SHP77 (cell line): ENCODE data around the gene DBF4B.

Source experiments
- DNase-seq, 2 experiments: peaks; one replicate each; lab custom pipeline; 2025; lab: John Stamatoyannopoulos, UW

DBF4B gene

GRCh38 chr17:44760474-44761308 is 52.2 kb downstream of the DBF4B start:
- no peak for DNase-seq

GRCh38 chr17:44761932-44762810 is 53.7 kb downstream of the DBF4B start:
- no peak for DNase-seq

- no peak for DNase-seq
These were observed 54.7 kb downstream of the DBF4B start for GRCh38 chr17:44763170-44763569.

DNA sequence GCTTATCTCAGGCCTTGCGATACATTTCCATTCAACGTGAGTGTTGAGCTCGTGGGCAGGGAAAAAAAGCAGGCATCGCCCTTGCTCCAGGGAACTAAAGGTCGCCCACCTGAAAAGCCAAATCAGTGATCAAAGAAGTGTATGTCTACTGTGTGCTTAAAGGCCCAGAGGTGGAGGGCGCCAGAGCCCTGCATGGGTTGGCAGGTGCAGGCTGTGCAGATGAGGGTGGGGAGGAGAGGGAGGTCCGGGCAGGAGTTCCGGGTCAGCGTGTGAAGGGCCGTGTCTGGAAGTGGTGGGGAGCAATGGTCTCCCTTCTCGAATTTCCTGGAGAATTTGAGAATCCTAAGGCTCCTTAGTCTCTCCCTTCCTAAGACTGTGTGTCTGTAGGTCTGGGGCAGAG is 57.5 kb downstream of the DBF4B start:
- no peak for DNase-seq

- no peak for DNase-seq
These were observed 58.1 kb downstream of the DBF4B start for GRCh38 chr17:44766409-44767038.

DNA sequence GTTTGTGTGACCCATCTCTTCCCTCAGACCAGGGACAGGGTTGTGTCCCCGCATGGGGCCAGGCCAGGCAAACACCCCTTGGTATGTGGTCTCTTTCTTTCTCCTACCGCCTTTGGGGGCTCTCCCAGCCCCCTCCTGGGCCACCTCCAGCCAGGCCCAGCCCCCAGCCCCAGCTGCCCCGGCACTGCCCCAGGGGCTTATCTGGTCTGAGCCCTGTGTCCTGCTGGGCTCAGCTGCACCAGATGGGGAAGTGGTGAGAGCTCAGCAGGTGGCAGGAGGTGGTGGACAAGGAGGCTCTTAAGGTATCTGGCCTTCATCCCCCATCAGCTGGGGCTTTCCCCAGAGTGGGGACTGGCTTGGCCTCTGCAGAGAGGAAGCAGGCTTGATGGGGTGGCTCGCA is 59.0 kb downstream of the DBF4B start:
- DNase-seq = no peak

DNA sequence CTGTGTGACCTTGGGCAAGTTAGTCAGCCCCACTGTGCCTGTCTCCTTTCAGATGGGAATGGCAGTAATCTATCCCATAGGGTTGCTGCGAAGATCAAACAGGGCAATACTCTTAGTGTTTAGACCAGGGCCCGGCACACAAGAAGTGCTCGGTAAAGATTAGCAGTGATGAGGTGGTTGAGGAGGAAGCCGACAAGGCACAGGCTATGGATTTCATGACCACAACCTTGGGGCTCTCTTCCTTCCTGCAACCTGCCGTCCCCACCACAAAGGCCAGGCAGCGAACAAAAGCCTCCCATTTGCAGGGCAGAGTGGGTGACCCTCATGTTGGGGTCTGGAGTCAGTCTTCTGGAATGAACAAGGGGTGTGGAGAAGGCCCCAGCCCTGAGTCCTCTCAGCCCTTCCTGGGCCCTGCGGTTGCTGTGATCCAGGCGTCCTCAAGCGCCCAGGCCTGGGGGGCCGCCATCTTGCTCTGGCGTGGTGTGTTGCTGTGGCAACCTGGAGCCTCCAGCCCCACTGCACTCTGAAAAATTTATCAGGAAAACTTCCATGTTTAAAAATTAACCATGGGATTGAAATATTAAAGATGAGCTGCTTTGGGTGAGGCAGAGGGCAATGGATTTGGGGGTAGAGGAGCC is 60.2 kb downstream of the DBF4B start:
- DNase-seq = no peak

DNA sequence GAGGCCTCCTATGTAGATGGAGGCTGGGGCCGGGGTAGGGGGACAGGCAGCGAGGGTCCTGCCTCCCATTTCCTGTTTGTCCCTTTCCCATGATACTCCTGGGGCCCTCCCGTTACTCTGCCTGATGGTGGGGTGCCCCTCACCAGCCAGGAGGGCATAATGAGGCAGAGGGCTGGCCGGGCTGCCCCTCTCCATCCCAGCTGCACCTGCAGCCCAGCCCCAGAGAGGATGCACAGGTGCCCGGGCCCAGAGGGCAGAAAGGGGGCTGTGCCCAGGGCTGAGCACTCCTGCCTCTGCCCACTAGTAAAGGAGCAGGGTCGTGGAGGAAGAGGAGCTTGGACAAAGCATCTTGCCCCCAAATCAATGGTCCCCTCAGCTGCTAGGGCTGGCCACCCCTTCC is 60.8 kb downstream of the DBF4B start:
- no peak for DNase-seq

DNA sequence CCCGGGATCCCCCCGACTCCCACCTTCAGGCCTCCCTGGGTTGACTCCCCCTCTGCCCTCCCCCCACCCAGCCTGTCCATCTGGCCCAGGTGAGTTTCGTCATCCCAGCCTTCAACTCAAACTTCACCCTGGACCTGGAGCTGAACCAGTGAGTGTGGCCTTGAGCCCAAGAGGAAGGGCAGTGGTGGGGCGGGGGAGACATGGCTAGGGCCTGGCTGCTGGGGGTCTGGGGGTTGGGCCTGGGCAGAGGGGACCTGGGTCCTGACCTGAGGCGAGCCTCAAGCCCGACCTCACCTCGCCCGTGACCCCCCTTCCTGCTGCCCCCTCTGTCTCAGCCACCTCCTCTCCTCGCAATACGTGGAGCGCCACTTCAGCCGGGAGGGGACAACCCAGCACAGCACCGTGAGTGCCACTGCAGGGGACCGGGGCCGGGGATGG is 61.2 kb downstream of the DBF4B start:
- no peak for DNase-seq

DNA sequence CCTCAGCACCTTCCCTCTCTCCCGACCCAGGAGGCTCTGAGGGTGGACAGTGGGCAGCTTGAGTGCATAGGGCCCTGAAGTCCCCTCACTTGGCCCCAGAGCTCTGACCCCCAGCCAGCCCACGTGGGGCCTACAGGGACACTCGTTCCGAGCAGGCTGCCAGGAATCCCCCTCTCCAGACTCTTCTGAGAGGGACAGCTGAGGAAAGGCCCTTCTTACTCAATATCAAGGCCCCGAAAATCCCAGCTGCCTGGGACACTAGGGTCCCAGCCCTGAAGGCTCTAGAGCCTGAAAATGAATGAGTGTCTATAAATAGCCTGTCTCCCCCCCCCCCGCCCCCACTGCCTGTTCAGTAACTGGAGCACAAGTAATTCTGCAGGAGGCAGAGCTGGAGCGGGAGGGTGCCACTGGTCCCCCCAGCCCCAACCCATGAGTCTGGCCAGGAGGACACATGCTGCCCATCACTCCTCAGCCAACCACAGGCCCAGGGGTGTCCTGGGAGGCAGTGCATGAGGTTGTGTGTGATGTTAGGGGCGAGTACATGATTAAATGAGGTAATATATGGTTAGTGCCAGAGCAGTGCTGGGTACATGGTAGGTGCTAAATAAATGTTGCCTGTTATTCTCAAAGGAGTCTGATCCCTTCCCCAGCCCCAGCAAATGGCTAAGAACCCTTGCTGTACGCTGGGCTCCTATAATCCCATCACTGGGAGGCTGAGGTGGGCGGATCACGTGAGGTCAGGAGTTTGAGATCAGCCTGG is 61.9 kb downstream of the DBF4B start:
- DNase-seq = no peak

DNA sequence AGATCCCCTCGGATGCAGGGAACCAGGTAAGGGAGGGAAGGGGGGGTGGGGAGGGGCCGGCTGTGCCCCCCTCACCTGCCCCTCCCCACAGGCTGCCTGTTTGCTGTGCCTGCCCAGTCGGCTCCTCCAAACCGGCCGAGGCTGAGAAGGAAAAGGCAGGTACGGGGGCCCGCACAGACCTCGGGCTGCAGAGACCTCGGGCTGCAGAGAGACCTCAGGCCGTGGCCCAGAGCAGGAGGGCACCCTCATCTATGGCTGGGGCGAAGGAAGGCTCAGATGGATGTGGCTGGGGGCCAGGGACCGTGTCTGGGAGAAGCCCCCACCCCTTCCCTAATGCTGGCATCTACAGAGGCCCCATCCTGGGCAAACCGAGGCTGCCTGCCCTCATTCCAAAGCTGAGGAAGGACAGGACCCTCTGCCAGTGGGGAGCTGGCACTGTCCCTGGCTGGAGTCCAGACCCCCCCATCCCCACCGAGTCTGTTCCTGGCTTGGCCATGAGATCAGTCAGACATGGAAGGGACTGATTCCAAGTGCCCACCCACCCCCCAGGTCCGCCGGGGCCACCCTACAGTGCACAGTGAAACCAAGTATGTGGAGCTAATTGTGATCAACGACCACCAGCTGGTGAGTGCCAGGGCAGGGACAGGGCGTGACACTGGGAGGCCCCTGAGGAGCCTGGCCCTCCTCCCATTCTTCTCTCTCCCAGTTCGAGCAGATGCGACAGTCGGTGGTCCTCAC is 64.0 kb downstream of the DBF4B start:
- no peak for DNase-seq

GRCh38 chr17:44773140-44773539 is 64.7 kb downstream of the DBF4B start:
- DNase-seq = no peak

DNA sequence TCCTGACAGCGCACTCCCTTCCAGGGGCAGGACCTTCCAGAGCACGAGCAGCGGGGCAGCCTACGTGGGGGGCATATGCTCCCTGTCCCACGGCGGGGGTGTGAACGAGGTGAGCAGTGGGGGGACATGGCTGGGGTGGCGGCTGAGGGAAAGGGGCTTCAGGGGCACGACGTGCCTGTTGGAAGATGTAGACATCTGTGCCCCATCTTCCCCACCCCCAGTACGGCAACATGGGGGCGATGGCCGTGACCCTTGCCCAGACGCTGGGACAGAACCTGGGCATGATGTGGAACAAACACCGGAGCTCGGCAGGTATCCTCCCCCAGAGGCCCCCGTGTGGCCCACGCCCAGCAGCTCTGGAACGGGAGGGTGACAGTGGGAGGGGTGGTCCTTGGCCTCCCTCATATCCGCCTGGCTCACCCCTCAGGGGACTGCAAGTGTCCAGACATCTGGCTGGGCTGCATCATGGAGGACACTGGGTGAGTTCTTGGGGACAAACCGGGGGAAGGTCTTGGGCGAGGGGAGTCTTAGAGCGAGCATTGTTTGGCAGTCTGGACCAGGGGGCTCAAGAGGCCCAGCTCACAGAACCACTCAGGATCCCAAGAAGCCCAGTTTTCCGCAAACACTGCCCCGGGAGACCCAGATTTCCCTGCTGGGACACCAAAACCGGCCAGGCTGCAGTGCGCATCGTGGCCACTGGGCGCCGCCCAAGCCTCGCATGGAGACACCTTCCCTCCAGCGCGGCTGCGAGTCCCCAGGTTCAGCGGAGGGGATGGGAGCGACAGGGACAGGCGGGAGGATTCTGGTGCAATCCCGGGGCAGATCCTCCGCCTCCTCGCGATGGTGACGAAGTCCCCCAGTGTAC is 66.0 kb downstream of the DBF4B start:
- DNase-seq = peak; percentile 81 to 83

- DNase-seq = peak; percentile 96 to 97
These were observed 66.8 kb downstream of the DBF4B start for GRCh38 chr17:44775136-44775837.

DNA sequence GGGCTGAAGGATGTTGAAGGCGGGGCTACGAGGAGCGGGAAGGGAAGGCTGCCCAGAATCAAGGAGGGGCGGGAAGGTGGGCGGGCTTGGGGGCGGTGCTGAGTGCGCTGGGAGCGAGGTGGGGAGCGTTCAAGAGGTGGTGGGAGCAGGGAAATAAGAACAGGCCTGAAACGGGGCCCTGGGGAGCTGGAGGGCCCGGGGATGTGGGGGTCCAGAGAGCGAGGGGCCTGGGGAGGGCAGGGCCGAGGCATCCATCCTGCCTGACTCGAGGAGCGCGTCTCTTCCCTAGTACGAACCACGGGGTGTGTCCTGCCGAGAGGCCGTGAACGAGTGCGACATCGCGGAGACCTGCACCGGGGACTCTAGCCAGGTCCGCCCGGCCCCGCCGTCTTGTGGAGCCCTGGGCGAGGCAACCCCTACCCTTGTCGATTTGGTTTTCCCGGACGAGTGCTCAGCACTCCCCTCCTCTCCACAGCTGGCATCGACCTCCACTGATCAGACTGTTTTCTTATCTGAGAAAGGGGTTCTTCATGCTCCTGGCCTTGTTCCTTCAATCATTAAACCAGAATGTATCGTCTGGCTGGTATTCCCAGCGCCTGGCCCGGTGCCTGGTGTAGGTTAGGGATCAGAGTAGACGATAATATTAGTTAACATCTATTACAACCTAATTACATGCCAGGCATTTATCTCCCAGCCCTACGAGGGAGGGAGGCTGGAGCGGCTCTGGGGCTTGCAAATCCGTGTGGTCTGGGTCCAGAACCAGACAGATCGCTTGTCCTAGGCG is 67.6 kb downstream of the DBF4B start:
- DNase-seq = no peak

- DNase-seq = no peak
These were observed 68.3 kb downstream of the DBF4B start for GRCh38 chr17:44776628-44777393.
